Tibial nerve (tissue), 4 donors: Measurements from ENCODE around the gene RERG. TPM values are rescaled to one million over a fixed set of nuclear protein-coding genes. Genes with fewer than 3 reads are reported as not detected.
"Not testable (repeated sequence)": the region's sequence is repeated elsewhere in the genome, so short reads cannot be mapped to it uniquely, and the experiment has no call there.

Experiments used
- DNase-seq, 2 donors: peaks; one replicate each; pipeline ENCODE4 v3.0.0-alpha.2; 2019; ENCODE audit warnings: low spot score in 2 of 2
- H3K27ac ChIP-seq, 4 donors: fragments of 200-600 bp; sonication (generic) in 3 of 4; one replicate each; pipeline ENCODE4 v1.5.1; 2017 to 2019; ENCODE audit warnings: mild to moderate bottlenecking in 1 of 4
- H3K27me3 ChIP-seq, 2 donors: fragments of 200-600 bp; sonication (generic) in 1 of 2; one replicate each; pipeline versions ENCODE4 v1.5.1 to v1.6.0; 2017 to 2019
- H3K36me3 ChIP-seq, 3 donors: fragments of 200-600 bp; sonication (generic); one replicate each; pipeline ENCODE4 v1.5.1; 2018 to 2019
- H3K4me1 ChIP-seq, 4 donors: fragments of 200-600 bp; sonication (generic) in 3 of 4; one replicate each; pipeline ENCODE4 v1.5.1; 2017 to 2019
- H3K4me3 ChIP-seq, 4 donors: fragments of 200-600 bp; sonication (generic) in 3 of 4; one replicate each; pipeline ENCODE4 v1.5.1; 2017 to 2019; ENCODE audit warnings: mild to moderate bottlenecking in 1 of 4, moderate library complexity in 1 of 4
- H3K9me3 ChIP-seq, 4 donors: fragments of 200-600 bp; sonication (generic) in 3 of 4; one replicate each; pipeline ENCODE4 v1.5.1; 2017 to 2019
- EP300 ChIP-seq, 2 donors: sonication (generic); formaldehyde crosslinking; IDR thresholded peaks; one replicate each; pipeline ENCODE4 v1.6.1; 2017; ENCODE audit warnings: antibody characterized with exemption in 2 of 2, mild to moderate bottlenecking in 1 of 2
- POLR2A ChIP-seq, 2 donors: fragments of 450-650 bp; IDR thresholded peaks; one replicate each; pipeline ENCODE4 v1.6.1; 2017; ENCODE audit warnings: antibody characterized with exemption in 2 of 2, mild to moderate bottlenecking in 2 of 2, moderate library complexity in 2 of 2
- WGBS, 2 donors: methylation state at CpG; one replicate each; pipeline ENCODE4 v1.1.5; 2018; 5-methylcytosine and 5-hydroxymethylcytosine counted together
- total RNA-seq, 4 donors: library from RNA; depleted of rRNA; stranded (reverse); fragments of >200 nt; gene quantifications; one replicate each; pipeline ENCODE4 v1.1.0, GENCODE V29; 2016
- TF ChIP-seq, protein P1 (sequence below), 5 experiments: fragments of 200-600 bp in 3 of 5; fragments of 450-650 bp in 2 of 5; sonication (generic) in 3 of 5; IDR thresholded peaks; one replicate each; pipeline ENCODE4 v1.5.1; 2016 to 2019; ENCODE audit warnings: antibody characterized with exemption in 5 of 5, mild to moderate bottlenecking in 3 of 5, moderate library complexity in 2 of 5

Gene RERG
- total RNA-seq, 4 donors from 2014 or later: 25.5 to 42.8 (median 31.5) TPM

GRCh38 chr12:15230137-15230536 is 8.9 kb upstream of the RERG start:
- Histone ChIP-seq H3K27ac (peak overlapping the region in 1 of 4 donors; percentile 6), H3K9me3 (no peaks in the 10 kb centered on the region), H3K36me3 (no peaks in the 10 kb centered on the region), H3K4me3 (no peak overlapping the region), H3K4me1 (no peaks in the 10 kb centered on the region), H3K27me3 (no peaks in the 10 kb centered on the region)
- TF ChIP-seq, protein P1, sequence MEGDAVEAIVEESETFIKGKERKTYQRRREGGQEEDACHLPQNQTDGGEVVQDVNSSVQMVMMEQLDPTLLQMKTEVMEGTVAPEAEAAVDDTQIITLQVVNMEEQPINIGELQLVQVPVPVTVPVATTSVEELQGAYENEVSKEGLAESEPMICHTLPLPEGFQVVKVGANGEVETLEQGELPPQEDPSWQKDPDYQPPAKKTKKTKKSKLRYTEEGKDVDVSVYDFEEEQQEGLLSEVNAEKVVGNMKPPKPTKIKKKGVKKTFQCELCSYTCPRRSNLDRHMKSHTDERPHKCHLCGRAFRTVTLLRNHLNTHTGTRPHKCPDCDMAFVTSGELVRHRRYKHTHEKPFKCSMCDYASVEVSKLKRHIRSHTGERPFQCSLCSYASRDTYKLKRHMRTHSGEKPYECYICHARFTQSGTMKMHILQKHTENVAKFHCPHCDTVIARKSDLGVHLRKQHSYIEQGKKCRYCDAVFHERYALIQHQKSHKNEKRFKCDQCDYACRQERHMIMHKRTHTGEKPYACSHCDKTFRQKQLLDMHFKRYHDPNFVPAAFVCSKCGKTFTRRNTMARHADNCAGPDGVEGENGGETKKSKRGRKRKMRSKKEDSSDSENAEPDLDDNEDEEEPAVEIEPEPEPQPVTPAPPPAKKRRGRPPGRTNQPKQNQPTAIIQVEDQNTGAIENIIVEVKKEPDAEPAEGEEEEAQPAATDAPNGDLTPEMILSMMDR (IDR thresholded peaks at IDR 0.05): no peak
- TF ChIP-seq POLR2A (IDR thresholded peaks at IDR 0.05): no peak
- no peak for TF ChIP-seq EP300 (IDR thresholded peaks at IDR 0.05)
- no peak for DNase-seq

GRCh38 chr12:15227004-15227679 is 5.9 kb upstream of the RERG start:
- 22 to 23% methylated on average over 5 of the region's 5 CpGs for WGBS, 2 donors
- H3K36me3 ChIP-seq: no peaks in the 10 kb centered on the region
- DNase-seq: peak; percentile 19 to 67

GRCh38 chr12:15225863-15226218 is 4.6 kb upstream of the RERG start:
- not testable (repeated sequence) for H3K36me3 ChIP-seq, H3K9me3 ChIP-seq, H3K27me3 ChIP-seq, H3K4me3 ChIP-seq, DNase-seq, H3K27ac ChIP-seq
- H3K4me1 ChIP-seq: peaks cover 0 to 12% (median 4%) of the 10 kb centered on the region in 4 donors
- WGBS, 2 donors: 73 to 78% methylated on average over 3 of the region's 3 CpGs

More at GRCh38 chr12:15227004-15227679, 5.9 kb upstream of the RERG start:
- no peak for TF ChIP-seq POLR2A (IDR thresholded peaks at IDR 0.05)
- TF ChIP-seq EP300 (IDR thresholded peaks at IDR 0.05): no peak
- TF ChIP-seq, protein P1 (IDR thresholded peaks at IDR 0.05): peak; percentile 31 to 58 (median 54)
- peaks cover 0 to under 1% (median under 1%) of the 10 kb centered on the region in 4 donors for H3K4me1 ChIP-seq
- no peak overlapping the region for H3K27ac ChIP-seq
- no peaks in the 10 kb centered on the region for H3K9me3 ChIP-seq
- H3K27me3 ChIP-seq: no peaks in the 10 kb centered on the region
- H3K4me3 ChIP-seq: no peak overlapping the region

GRCh38 chr12:15225136-15225862 is 4.1 kb upstream of the RERG start:
- TF ChIP-seq, protein P1 (IDR thresholded peaks at IDR 0.05): no peak
- TF ChIP-seq EP300 (IDR thresholded peaks at IDR 0.05) (no peak), POLR2A (IDR thresholded peaks at IDR 0.05) (no peak)
- H3K27me3 ChIP-seq: no peaks in the 10 kb centered on the region
- H3K27ac ChIP-seq: no peak overlapping the region
- peaks cover 0 to 13% (median 4%) of the 10 kb centered on the region in 4 donors for H3K4me1 ChIP-seq
- H3K36me3 ChIP-seq: no peaks in the 10 kb centered on the region
- 83 to 85% methylated on average over 2 of the region's 2 CpGs for WGBS, 2 donors
- no peak for DNase-seq
- H3K4me3 ChIP-seq: no peak overlapping the region
- no peaks in the 10 kb centered on the region for H3K9me3 ChIP-seq

- peaks cover 0 to 13% (median 4%) of the 10 kb centered on the region in 4 donors for H3K4me1 ChIP-seq
- WGBS, 2 donors: 36 to 45% methylated on average over 3 of the region's 3 CpGs
Observed at GRCh38 chr12:15222219-15222618, 1.0 kb upstream of the RERG start.

More at GRCh38 chr12:15222219-15222618, 1.0 kb upstream of the RERG start:
- Histone ChIP-seq H3K4me3 (no peak overlapping the region), H3K27me3 (no peaks in the 10 kb centered on the region), H3K36me3 (no peaks in the 10 kb centered on the region), H3K9me3 (no peaks in the 10 kb centered on the region), H3K27ac (peak overlapping the region in 3 of 4 donors; percentile 28 to 80 (median 75))
- no peak for DNase-seq
- TF ChIP-seq, protein P1 (IDR thresholded peaks at IDR 0.05): no peak
- no peak for TF ChIP-seq EP300 (IDR thresholded peaks at IDR 0.05)
